CD4-positive, alpha-beta T cell treated with Interleukin-15 for 4 hours (primary cell): ENCODE results near the gene ELAVL1.
"Not testable (repeated sequence)": the region's sequence is repeated elsewhere in the genome, so short reads cannot be mapped to it uniquely, and the experiment has no call there.

ENCODE experiments used
- DNase-seq: peaks from one replicate; pipeline ENCODE4 v3.0.0-alpha.2; 2020; ENCODE audit warnings: low spot score

ELAVL1 gene

DNA sequence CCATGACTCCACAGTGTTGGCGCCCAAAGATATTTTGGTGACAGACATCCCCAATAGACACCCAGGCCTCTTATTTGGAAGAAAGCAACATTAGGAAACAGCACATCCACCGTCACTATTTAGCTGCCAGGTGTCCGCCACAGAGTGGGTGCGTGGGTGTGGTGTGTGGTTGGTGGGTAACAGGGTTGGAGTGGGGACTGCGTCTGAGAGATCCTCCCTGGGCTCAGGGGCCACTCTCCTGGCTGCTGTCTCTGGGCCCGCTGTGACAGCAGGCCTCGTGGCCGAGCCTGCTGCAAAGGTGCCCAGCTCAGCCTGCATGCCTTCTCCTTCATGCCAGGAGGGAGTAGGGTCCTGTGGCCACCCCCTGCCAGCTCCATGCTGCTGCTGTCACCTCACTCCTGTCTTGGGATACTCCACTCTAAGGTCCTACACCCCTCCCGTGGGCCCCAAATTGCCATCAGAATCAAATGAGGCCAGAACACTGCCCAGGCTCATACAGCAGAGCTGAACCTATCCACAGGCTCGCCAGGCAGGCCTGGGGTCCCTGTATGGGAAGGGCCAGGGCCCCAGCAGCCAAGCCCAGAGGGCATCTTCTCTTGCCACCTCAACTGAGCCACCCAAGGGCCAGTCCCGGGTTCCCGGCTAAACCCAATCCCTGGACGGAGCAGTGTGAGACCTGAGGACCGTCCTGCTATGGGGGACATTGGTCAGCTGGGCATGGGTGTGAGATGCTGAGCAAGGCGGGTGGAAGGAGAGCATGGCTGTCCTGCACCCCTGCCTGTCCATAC lies 37.2 kb downstream of the ELAVL1 start:
- no peak for DNase-seq

DNA sequence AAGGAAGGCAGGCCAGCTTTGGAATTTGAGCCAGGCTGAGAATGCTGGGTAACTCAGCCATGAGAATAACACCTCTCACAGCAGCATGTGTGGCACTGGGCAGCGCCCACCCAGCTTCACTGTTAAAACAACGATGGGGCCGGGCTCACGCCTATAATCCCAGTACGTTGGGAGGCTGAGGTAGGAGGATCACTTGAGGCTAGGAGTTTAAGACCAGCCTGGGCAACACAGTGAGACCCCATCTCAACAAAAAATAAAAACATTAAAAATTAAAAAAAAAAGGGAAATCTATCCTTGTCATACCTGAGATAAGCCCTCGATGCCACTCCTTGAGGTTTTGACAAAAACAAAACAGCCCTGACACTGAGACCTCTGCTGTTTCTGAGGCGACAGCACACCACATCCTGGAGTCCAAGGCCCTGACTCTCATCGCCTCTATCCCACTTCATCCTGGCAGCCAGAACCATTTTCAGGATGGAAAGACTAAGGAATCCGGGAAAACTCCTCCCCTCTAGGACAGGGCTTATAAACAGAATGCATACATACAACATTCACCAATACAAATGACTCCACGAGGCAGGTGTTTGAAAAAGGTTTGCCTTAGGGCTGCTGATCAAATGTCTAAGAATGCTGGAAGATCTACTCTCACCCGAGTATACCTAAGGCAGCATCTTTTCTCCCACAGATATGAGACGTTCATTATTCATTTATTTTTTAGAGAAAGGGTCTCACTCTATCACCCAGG lies 39.3 kb downstream of the ELAVL1 start:
- DNase-seq = no peak

DNA sequence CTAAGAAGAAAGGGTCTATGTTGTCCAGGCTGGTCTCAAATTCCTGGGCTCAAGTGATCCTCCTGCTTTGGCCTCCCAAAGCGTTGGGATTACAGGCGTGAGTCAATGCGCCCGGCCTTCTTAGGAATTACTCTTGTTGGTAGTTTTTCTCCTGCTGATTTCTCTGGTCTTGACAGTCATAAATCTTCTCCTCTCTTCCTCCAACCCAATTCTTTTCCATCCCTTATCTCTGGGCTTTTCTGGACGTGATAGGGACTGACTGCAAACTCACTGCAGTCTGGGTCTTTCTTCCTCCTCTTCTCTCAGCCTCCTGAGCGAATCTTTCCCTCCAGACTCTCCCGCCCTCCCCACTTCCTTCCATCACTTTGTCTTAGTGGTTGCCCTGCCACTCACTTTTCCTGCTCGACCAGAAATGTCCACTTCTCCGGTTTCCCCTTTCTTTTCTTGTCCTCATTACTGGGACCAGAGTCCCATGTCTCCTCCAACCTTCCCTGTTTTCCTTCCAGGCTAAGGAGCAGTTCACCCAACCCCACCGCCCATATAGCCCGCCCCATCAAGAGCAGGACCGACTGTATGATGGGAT lies 40.1 kb downstream of the ELAVL1 start:
- DNase-seq = no peak

DNA sequence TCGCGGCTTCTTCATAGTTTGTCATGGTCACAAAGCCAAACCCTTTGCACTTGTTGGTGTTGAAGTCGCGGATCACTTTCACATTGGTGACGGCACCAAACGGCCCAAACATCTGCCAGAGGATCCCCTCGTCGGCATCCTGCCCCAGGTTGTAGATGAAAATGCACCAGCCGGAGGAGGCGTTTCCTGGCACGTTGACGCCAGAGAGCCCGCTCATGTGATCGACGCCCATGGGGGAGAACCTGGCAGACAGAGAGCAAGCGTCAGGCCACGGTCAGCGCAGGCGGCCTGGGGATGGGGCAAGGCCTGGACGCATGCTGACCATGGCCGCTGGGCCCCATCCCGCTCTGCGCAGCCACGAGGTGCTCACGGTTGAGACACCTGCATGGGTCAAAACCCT lies 41.9 kb downstream of the ELAVL1 start:
- no peak for DNase-seq

DNA sequence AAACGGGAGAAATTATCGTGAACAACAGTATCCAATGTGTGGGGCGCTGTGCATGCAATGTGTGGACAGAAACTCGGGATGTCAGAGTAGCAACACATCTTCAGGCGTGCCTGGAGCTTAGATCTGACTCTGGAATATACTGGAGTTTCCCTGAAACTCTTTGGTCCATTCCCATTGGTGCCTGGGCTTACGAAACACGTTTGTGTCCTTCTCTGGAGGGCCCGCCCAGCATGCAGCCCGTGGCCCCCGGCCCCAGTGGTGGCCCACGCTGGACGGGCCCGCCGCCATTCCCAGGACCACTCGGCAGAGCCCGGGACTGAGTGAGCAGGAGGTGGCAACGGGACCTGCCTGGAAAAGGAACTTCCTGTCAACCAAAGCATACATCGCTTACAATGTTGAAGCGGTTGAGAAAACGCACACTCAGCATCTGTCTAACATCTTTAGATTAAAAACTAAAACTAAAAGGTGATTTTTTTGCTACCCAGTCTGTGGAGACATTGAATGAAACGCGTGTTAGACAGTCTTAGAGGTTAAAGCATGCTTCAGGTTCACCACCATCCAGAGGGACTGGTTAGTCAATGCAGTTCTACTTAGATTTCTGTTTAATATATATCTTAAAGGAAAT lies 42.7 kb downstream of the ELAVL1 start:
- DNase-seq = no peak

DNA sequence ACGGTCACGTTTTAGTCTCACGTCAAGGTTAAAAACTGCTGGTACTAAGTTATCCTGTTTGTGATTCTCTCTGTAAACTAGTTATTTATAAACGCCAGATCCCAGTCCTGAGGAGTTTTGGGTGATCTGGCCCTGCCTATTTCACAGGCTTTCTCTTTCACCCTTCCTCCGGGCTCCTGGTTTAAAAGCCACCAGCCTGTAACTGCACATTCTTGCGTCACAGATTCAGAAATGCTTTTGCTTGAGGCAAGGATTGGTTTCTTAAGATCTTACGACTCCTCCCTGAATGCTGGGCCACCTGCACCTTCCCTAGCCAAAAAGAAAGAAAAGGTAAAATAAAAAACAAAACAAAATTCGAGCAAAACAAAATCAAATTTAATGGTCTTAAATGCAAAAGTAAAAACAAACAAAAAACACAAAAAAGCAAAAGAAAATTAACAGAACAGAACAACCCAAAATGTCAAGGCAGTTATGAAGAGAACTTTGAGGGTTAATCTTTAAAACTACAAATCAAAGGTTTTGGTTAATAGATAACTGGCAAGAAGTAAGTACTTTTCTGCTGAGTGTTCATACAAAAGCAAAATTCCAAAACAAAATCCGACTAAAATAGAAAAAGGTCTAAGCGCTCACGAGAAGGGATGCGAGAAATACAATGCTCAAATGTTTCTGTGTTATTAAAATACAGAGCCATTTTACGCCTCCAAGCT lies 43.4 kb downstream of the ELAVL1 start:
- no peak for DNase-seq

DNA sequence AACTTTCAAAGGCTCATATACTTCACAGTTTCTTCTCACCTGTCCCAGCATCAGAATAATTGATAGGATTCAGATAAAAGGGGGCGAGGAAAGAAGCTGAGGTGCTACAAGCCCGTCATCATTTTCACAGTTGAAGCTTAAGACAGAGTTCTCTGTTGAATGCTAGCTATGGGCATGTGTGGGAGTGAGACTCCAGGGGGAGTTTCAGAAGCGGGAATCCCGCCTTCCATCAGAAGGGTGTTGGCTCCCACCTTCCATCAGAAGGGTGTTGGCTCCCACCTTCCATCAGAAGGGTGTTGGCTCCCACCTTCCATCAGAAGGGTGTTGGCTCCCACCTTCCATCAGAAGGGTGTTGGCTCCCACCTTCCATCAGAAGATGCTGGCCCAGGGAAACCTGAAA lies 44.4 kb downstream of the ELAVL1 start:
- not testable (repeated sequence) for DNase-seq

DNA sequence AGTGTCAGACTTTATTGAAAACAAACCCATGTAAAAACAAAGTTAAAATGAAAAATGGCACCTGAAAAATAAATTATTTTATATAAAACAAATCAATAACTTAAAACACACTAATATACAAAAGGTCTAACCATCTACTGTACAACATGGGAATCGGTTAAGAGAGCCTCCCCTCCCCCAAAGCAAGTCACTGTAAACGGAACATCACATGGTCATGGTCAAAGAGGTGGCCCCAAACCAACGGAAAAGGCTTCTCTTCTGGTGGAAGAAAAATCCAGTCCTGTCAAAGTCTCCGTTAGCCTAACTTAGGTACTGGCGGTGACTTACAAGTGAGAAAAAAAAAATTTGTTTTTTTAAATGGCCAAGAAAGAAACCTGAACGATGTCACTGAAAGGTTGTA lies 46.2 kb downstream of the ELAVL1 start:
- no peak for DNase-seq

DNA sequence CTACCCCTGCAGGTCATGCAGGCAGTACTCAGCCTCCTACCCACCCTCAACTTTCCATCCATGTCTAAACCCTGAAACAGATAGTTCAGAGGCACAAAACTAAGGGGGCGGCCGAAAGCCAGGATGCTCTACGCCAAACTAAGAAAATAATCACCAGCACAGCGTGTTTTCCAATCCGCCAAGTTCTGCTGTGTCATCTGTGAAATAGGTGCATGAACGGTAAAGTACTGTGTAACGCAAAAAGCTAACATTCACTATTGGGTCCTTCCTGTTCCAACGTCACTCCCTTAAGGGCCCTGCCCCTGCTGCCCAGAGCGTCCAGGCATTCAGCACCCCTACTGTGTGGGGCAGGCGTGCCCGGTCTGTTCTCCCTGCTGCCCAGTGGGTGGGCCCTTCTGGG lies 49.7 kb downstream of the ELAVL1 start:
- no peak for DNase-seq

DNA sequence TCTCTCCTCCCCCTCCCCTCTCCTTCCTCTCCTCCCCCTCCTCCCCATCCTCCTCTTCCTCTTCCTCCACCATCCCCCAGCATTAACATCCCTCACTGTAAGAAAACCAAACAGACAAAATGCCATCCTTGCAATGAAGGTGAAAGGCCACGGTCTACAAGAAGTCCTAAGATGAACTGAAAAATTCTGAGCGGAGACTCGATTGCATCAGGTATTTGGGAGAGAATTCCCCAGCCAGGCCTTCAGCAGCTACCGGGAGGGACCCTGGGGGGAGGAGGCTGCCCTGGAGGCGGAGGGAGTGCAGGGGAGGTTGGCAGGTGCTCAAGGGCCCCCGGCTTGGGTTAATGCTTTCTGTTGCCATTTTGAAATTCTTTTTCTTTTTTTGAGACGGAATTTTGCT lies 51.9 kb downstream of the ELAVL1 start:
- DNase-seq = no peak

DNA sequence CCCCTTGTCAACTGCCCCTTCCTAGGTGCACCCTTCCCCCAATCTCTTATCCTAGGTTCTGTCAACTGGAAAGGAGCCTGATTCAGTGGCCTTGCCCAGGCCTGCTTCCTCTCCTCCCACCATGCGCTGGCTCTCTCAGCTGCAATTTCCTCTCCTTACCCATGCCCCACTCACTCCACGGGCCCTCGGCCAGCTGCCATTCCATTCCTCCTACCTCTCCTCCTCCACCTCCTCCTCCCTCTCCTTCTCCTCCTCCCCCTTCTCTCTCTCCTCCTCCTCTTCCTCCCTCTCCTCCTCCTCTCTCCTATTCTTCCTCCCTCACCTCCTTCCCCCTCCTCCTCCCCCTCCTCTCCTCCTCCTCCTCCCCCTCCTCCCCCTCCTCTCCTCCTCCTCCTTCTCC lies 52.4 kb downstream of the ELAVL1 start:
- DNase-seq = no peak

DNA sequence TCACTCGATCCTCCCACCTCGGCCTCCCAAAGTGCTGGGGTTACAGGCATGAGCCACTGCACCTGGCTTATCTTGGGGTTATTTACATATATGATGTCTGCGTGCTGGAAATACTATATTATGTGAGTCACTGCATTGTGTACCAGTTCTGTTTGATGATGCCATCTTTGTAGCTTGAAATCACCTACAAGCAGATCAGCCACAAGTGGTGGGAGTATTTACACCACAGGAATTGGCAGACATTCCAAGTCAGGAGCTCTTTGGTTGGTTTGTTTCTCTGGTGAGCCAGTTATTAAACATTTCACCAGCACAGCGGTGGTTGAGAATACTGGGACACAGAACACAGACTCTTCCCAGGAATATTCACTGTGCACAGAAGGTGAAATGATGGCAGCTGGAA lies 57.5 kb downstream of the ELAVL1 start:
- no peak for DNase-seq

DNA sequence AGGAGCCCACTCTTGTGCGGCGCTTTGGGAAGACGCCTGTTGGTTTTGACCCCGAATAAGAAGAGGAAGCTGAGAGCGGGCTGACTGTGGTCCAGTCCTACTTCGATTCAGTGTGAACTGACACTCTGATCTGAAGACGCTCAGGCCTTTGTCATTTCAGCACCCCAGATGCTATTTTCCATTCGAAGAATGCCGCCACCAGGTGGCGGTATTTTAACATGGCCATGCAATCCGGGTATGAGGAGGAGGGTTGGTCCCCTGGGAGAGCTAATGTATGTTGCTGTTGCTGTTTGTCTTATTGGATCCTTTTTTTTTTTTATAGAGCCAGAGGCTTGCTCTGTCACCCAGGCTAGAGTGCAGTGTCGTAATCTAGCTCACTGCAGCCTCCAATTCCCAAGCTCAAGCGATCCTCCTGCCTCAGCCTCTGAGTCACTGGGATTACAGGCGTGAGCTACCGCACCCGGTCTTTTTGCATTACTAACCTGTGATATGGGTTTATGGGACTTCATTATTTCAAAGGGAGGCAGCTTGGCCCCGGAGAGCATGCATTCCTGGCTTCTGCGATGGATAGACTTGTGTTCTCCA lies 61.2 kb downstream of the ELAVL1 start:
- peak; percentile 87 for DNase-seq

DNA sequence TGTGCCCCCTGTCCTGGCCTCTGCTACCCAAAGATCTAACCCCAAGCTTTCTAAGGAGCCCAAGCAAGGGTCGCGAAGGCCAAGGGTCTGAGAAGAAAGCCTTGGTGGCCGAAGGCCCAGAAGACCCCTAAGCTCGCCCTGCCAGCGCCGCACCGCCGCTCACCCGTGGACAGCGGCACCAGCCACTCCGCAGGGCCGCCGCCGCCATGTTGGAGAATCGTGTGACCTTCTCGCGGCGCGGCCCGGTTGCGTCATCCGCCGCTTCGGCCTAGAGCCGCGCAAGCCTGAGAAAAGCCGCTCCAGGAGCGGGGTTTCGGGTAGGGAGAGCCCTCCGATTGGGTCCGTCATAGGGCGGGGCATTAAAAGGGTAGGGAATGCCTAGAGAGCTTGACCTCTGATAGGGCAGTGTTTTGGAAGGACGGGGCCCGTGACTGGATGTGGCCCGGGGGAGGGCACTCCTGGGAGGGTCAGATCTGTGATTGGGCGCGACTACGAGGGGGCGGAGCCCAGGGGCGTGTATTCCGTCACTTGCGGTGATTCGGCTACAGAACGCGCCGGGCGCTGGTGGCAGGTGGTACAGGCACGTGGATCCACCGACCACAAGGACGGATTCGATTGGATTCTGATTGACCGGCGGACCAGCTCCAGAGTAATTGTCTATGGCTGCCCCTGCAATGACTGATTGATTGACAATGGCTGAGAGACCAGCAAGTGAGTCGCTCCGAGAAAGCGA lies 61.8 kb downstream of the ELAVL1 start, which contains the start of gene TIMM44:
TSS of gene TIMM44 (minus strand) at position 223 of the 733 bp plus-strand sequence. CDS start at position 208, 15 bp downstream.
- DNase-seq = peak; percentile 99

DNA sequence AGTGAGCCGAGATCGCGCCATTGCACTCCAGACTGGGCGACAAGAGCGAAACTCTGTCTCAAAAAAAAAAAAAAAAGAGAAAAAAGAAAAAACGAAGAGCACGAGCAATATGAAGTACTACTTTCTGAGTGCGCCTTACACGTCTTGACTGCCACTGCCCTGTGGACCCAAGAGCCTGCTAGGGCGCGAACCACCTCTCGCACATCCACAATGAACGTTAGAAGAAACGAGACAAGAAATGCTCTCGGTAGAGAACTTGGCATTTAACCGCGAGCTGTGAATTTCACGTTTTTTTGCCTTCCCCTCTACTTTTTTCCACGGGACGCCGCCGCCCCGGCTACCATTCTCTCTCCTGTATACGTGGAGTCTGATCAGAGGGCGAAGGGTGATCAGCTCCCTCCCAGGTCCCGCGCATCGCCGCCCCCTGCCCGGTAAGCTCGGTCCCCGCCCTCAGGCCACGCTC lies 62.4 kb downstream of the ELAVL1 start:
- DNase-seq = no peak

DNA sequence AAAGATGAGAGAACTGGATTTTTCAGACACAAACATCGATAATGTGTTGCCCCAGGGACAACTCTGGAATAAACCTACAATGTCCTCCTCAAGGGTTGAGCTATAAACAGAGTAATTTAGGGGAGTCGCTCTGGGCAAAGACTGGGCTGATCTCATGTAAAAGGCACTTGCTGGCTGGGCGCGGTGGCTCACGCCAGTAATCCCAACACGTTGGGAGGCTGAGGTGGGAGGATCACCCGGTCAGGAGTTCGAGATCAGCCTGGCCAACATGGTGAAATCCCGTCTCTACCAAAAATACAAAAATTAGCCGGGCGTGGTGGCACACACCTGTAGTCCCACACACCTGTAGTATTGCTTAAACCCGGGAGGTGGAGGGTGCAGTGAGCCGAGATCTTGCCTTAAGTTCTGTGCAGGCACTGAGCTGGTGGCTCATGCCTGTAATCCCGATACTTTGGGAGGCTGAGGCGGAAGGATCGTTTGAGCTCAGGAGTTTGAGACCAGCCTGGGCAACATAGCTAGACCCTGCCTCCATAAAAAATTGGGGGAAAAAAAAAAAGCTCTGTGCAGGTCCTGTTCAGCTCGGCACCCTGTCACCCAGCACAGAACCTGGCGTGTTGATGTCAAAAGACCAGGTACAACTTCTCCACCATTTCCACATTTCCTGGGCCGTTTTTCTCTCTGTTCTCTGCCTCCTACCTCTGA lies 63.4 kb downstream of the ELAVL1 start:
- DNase-seq = no peak

DNA sequence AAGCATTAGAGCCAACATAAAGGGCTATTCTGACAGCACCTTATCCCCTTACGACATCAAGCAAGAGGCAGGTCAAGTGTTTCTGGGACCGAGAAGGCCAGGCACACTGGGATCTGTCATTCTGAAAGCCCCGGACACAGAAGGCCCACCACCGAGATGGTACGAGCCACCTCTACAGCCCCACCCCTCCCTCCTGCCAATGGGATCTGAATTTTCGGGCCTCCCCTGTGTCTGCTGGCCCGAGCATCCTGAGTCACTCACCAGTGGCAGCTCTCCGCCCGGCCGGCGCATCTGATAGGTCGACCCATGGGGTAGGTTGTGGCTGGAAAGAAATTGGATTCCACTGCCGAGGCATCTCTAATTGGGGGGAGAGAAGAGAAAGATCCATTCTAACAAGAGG lies 64.6 kb downstream of the ELAVL1 start:
- DNase-seq = no peak

DNA sequence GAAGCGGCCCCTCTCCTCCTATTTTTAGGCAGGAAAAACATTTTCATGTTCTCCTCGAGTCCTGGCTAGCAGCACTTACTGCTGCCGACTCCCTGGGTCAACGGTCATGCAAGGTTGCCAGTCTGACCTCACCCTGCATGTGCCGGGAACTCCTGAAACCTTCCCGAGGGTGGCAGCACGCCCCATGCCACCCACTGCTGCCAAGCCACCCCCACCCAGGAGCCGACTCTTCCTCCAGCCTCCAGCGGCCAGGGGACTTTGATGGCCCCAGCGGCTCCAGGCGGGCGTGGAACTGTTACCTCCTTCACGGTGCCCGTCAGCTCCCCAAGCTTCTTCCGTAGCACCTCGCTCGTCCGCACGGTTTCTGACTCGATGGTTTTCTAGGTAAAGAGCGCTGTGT lies 70.7 kb downstream of the ELAVL1 start:
- no peak for DNase-seq

DNA sequence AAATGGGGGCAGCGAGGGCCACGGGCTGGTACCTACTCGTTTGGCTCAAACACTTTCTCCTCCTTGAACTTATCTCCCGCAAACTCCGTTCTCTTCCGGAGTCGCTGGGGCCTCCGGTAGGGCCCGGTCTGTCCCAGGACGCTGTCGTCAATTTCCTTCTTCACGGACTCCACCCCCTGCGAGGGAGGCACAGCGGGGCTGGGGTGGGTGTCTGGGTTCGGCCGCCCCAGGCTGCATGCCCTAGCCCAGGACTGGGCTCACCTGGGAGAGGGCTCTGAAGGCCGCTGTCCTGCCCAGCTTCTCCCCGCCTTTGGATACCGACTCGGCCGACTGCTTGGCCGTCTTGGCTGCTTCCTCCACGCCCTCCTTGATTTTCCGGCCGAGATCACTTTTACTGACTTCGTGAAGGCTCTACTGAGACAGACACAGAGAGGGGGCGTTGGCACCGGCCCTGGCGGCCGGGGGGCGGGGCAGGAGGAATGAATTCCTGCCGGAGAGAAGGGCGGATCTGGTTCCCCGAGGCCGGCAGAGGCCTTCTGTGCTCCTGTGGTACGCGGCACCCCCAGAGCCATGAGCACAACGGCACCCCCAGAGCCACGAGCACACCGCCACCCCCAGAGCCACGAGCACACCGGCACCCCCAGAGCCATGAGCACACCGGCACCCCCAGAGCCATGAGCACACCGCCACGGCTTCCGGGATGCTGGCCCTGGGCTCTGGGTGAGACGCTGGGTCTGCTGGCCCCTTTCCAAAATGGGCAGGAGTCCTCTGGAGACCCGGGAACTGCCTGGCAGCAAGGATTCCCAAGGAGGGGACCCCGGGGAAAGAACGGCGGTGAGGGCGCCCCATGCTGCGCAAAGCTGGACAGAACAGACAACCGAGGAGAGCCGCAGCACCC lies 71.4 kb downstream of the ELAVL1 start:
- no peak for DNase-seq
